Measurements from ENCODE around the gene TBRG1.

The TBRG1 gene

DNA sequence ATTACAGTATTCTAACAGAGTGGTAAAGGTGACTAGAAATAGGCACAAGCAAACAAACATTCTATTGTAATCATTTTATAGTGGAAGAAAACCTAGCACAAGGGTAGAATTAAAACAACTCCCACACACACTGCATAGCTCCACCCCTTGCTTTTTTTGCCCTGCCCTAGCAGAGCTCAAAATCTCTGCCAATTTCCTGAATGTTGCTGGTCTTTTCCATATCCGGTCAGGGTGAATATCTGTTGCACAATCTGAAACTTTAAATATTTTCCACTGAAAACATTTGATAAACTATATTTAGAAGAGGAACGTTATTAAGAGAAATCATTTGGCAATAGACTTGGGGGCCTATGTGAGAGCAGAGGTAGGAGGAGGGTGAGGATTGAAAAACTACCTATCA, 53.7 kb downstream of the TBRG1 start:
- no peak overlapping the region for H3K27ac ChIP-seq (ENCODE audit: low read length)
- no peaks in the 10 kb centered on the region for H3K4me1 ChIP-seq (ENCODE audit: control insufficient read depth, insufficient read depth, low read length)
- H3K4me3 ChIP-seq (ENCODE audit: low read length): no peak overlapping the region
- peaks cover 7% of the 10 kb centered on the region; the same call in 1 of the 2 replicates for H3K27me3 ChIP-seq (ENCODE audit: control insufficient read depth, insufficient read depth, low read length)
- H3K36me3 ChIP-seq (ENCODE audit: control insufficient read depth, insufficient read depth, low read length): no peaks in the 10 kb centered on the region
- no peak for DNase-seq (ENCODE audit: low read depth, low spot score)
- WGBS (ENCODE audit: insufficient coverage, insufficient read length): no CpG with 5 or more reads among the region's 2 CpGs
- H3K9me3 ChIP-seq (ENCODE audit: control insufficient read depth, insufficient read depth, low read length): no peaks in the 10 kb centered on the region

DNA sequence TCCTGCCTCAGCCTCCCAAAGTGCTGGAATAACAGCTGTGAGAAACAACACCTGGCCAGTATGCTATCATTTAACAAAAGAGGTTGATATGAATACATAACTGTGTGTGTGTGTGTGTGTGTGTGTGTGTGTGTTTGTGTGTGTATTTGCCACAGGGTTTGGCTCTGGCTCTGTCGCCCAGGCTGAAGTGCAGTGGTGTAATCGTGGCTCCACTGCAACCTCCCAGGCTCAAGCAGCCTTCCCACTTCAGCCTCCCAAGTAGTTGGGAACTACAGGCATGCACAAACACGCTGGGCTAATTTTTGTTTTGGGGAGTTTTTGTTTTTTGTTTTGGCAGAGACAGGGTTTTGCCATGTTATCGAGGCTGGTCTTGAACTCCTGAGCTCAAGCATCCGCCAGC, 55.8 kb downstream of the TBRG1 start:
- 0 out of 2 replicates have a peak, but pooled peaks cover 1% of the 10 kb centered on the region for H3K27me3 ChIP-seq (ENCODE audit: control insufficient read depth, insufficient read depth, low read length)
- no peak overlapping the region for H3K27ac ChIP-seq (ENCODE audit: low read length)
- no peak for DNase-seq (ENCODE audit: low read depth, low spot score)
- H3K9me3 ChIP-seq (ENCODE audit: control insufficient read depth, insufficient read depth, low read length): no peaks in the 10 kb centered on the region
- H3K36me3 ChIP-seq (ENCODE audit: control insufficient read depth, insufficient read depth, low read length): no peaks in the 10 kb centered on the region
- no CpG with 5 or more reads among the region's 5 CpGs for WGBS (ENCODE audit: insufficient coverage, insufficient read length)
- H3K4me1 ChIP-seq (ENCODE audit: control insufficient read depth, insufficient read depth, low read length): no peaks in the 10 kb centered on the region
- H3K4me3 ChIP-seq (ENCODE audit: low read length): no peak overlapping the region

DNA sequence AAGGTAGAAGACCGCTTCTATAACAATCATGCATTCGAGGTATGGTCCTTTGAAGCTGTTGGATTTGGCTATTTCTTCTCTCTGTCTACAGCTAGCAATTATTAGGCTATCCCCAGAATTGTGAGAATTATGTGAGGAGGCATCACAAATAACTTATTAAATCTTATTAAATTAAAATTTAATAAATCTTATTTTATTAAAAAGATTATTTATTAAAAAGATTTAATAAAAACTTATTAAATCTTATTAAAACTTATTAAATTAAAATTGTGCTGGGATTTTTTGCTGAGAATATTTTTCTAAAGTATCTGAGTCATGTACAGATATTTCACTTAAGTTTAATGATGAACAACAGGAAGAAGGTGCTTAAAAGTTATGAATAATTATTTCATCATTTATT, 58.8 kb downstream of the TBRG1 start:
- Histone ChIP-seq H3K4me1 (ENCODE audit: control insufficient read depth, insufficient read depth, low read length) (no peaks in the 10 kb centered on the region), H3K27me3 (ENCODE audit: control insufficient read depth, insufficient read depth, low read length) (no peaks in the 10 kb centered on the region), H3K27ac (ENCODE audit: low read length) (no peak overlapping the region), H3K9me3 (ENCODE audit: control insufficient read depth, insufficient read depth, low read length) (no peaks in the 10 kb centered on the region), H3K36me3 (ENCODE audit: control insufficient read depth, insufficient read depth, low read length) (no peaks in the 10 kb centered on the region), H3K4me3 (ENCODE audit: low read length) (no peak overlapping the region)
- DNase-seq (ENCODE audit: low read depth, low spot score): no peak
- no CpG with 5 or more reads among the region's 2 CpGs for WGBS (ENCODE audit: insufficient coverage, insufficient read length)

DNA sequence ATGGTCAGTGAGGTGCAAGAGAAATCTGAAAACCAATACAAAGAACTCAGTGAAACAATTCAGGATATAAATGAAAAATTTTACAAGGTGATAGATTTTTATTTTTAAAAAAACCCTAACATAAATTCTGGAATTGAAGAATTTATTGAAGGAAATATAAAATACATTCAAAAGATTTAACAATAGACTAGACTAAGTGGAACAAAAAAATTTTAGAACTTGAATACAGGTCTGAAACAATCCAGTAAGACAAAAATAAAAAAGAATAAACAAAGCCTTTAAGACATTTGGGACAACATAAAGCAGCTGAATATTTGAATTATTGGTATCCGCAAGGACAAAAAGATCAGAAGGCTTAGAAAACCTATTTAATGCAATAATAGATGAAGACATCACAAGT, 59.8 kb downstream of the TBRG1 start:
- WGBS (ENCODE audit: insufficient coverage, insufficient read length): no CpG with 5 or more reads among the region's 1 CpG
- no peaks in the 10 kb centered on the region for H3K36me3 ChIP-seq (ENCODE audit: control insufficient read depth, insufficient read depth, low read length)
- H3K27ac ChIP-seq (ENCODE audit: low read length): no peak overlapping the region
- no peaks in the 10 kb centered on the region for H3K27me3 ChIP-seq (ENCODE audit: control insufficient read depth, insufficient read depth, low read length)
- DNase-seq (ENCODE audit: low read depth, low spot score): no peak
- no peak overlapping the region for H3K4me3 ChIP-seq (ENCODE audit: low read length)
- no peaks in the 10 kb centered on the region for H3K9me3 ChIP-seq (ENCODE audit: control insufficient read depth, insufficient read depth, low read length)
- H3K4me1 ChIP-seq (ENCODE audit: control insufficient read depth, insufficient read depth, low read length): no peaks in the 10 kb centered on the region
